Measurements from ENCODE around the gene LMO4. TPM values are rescaled to one million over a fixed set of nuclear protein-coding genes. Genes with fewer than 3 reads are reported as not detected.

LMO4 gene
- total and polyA plus RNA-seq, 2 of the 13 experiments (the other 11 are each of a cell fraction or from before 2014, with no cell fraction given), result 19.3 to 49.9 TPM

DNA sequence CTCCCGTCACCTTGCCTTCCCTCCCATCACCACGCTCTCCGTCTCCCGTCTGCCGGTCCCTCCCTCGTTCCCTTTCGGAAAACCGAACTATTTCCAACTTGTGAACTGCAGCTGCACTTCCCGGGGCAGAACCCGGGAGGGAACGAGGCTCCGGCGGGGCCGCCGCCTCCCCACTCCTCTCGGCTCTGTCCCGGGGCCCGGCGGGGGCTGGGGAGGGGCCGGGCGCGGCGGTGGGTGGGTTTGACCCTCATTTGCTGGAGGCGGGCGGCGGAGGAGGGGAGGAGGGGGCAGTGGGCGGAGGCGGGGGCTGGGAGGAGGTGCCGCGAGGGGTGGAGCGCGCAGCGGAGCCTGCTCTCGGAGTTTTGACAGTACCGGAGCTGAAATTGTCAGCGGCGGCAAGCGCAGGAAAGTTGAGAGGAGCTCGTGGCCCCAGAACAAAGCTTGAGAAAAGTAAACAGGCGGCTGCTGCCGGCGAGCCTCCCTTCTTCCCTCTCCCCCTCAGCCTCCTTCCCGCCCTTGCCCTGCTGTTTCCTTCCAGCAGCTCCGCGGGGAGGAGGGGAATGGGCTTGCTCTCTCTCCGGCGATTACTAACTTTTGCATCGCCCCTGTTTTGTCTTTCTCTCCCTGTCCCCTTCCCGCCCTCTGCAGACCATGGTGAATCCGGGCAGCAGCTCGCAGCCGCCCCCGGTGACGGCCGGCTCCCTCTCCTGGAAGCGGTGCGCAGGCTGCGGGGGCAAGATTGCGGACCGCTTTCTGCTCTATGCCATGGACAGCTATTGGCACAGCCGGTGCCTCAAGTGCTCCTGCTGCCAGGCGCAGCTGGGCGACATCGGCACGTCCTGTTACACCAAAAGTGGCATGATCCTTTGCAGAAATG, 2.9 kb downstream of the LMO4 start:
- ChIA-PET POLR2A (interaction anchor here (1.0 to 2.5 kb wide), 3 partner anchors 464 to 844 kb away, joined by 3 to 14 read pairs (median 4); no protein-coding TSS in a partner anchor), CTCF (ENCODE audit: low intra/inter-chr PET ratio, low total read pairs) (no interaction called here)
- peaks cover 49% of the 10 kb centered on the region for H3K4me1 ChIP-seq (ENCODE audit: insufficient read depth, low read length)
- WGBS (ENCODE audit: low lambda C conversion rate), result 6% methylated on average over 51 of the region's 65 CpGs
- H3K27ac ChIP-seq (ENCODE audit: extremely low read length, insufficient read depth, low read length), result peak overlapping the region; percentile 63
- peak overlapping the region; percentile 67 to 87 (median 80) for H3K4me3 ChIP-seq (replicated peaks in 1 of 3; ENCODE audit: insufficient read depth in 1 of 3, low read depth in 2 of 3, low read length in 3 of 3)
- peaks cover 0 to 6% of the 10 kb centered on the region in 2 experiments; a peak in 2 of 5 replicates for H3K27me3 ChIP-seq (ENCODE audit: control insufficient read depth in 1 of 2, insufficient read depth in 2 of 2, low read length in 2 of 2)
- H3K9ac ChIP-seq (ENCODE audit: insufficient read depth, low read depth, low read length), result peak overlapping the region; percentile 49; the same call in 1 of the 2 replicates
- H3K79me2 ChIP-seq (ENCODE audit: insufficient read depth, low read length), result peaks cover 19% of the 10 kb centered on the region
- in situ Hi-C loops (cut with HindIII; ENCODE audit: extremely low pct_ligation_motif_present, low pct_unique_long_range_greater_than_20kb), result loop anchor here (25.0 kb wide), 1 partner anchor 631 kb away; no protein-coding TSS in a partner anchor
- ATAC-seq, result peak; percentile 21
- BruUV-seq (replicated peaks), result no TSS peak
- peak; percentile 55 for DNase-seq (ENCODE audit: low spot score)
- no peaks in the 10 kb centered on the region for H3K9me3 ChIP-seq (ENCODE audit: low read length)
- H2AFZ ChIP-seq (ENCODE audit: low read length), result no peak overlapping the region
- H3K36me3 ChIP-seq (replicated peaks in 1 of 2; ENCODE audit: control insufficient read depth in 1 of 2, insufficient read depth in 2 of 2, low read length in 2 of 2), result no peaks in the 10 kb centered on the region; a peak in 1 of 5 replicates
- intact Hi-C loops (cut with micrococcal nuclease; ENCODE audit: unreplicated experiment), result loop anchor here (5.0 kb wide), 1 partner anchor 456 kb away; no protein-coding TSS in a partner anchor
- peak; percentile 58 for FAIRE-seq
- peaks cover 10% of the 10 kb centered on the region; the same call in 1 of the 2 replicates for H4K20me1 ChIP-seq (ENCODE audit: insufficient read depth, low read length)
- H3K4me2 ChIP-seq (ENCODE audit: low read depth, low read length), result peak overlapping the region; percentile 94
- TF ChIP-seq YY1 (IDR thresholded peaks at IDR 0.05; ENCODE audit: insufficient read depth, insufficient replicate concordance, low read depth, low read length) (no peak), ZNF337 (CRISPR knock-in tag; IDR thresholded peaks at IDR 0.05; ENCODE audit: borderline replicate concordance, low read depth) (no peak), TOE1 (CRISPR knock-in tag; IDR thresholded peaks at IDR 0.05) (no peak), PRMT3 (CRISPR knock-in tag; IDR thresholded peaks at IDR 0.05; ENCODE audit: borderline replicate concordance, low read depth) (no peak), CCDC6 (CRISPR knock-in tag; IDR thresholded peaks at IDR 0.05) (no peak), MXD4 (CRISPR knock-in tag; IDR thresholded peaks at IDR 0.05) (no peak), KDM3A (CRISPR knock-in tag; IDR thresholded peaks at IDR 0.05; ENCODE audit: low read depth) (no peak), GATAD1 (CRISPR knock-in tag; IDR thresholded peaks at IDR 0.05) (no peak), HNRNPH1 (optimal IDR thresholded peaks at IDR 0.05; ENCODE audit: low read depth, low read length) (no peak), NAIF1 (CRISPR knock-in tag; IDR thresholded peaks at IDR 0.05; ENCODE audit: borderline replicate concordance) (no peak), HMG20B (CRISPR knock-in tag; conservative IDR thresholded peaks at IDR 0.05) (no peak), SP1 (IDR thresholded peaks at IDR 0.05) (no peak), SP1 (CRISPR knock-in tag; IDR thresholded peaks at IDR 0.05) (no peak), ZNF296 (CRISPR knock-in tag; conservative IDR thresholded peaks at IDR 0.05) (no peak), KAT2B (IDR thresholded peaks at IDR 0.05; ENCODE audit: borderline replicate concordance, low read depth, low read length) (no peak), GTF2F1 (IDR thresholded peaks at IDR 0.05; ENCODE audit: low read length) (no peak), MEIS2 (CRISPR knock-in tag; IDR thresholded peaks at IDR 0.05) (no peak), SALL1 (CRISPR knock-in tag; IDR thresholded peaks at IDR 0.05) (peak; percentile 22; the same call in 1 of the 2 replicates), ATRX (CRISPR knock-in tag; IDR thresholded peaks at IDR 0.05; ENCODE audit: borderline replicate concordance) (no peak)
- TF ChIP-seq, protein P1, sequence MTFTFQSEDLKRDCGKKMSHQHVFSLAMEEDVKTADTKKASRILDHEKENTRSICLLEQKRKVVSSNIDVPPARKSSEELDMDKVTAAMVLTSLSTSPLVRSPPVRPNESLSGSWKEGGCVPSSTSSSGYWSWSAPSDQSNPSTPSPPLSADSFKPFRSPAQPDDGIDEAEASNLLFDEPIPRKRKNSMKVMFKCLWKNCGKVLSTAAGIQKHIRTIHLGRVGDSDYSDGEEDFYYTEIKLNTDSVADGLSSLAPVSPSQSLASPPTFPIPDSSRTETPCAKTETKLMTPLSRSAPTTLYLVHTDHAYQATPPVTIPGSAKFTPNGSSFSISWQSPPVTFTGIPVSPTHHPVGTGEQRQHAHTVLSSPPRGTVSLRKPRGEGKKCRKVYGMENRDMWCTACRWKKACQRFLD (CRISPR knock-in tag; IDR thresholded peaks at IDR 0.05; ENCODE audit: borderline replicate concordance), result no peak
- TF ChIP-seq, protein P2, sequence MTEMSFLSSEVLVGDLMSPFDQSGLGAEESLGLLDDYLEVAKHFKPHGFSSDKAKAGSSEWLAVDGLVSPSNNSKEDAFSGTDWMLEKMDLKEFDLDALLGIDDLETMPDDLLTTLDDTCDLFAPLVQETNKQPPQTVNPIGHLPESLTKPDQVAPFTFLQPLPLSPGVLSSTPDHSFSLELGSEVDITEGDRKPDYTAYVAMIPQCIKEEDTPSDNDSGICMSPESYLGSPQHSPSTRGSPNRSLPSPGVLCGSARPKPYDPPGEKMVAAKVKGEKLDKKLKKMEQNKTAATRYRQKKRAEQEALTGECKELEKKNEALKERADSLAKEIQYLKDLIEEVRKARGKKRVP (CRISPR knock-in tag; IDR thresholded peaks at IDR 0.05), result no peak
- TF ChIP-seq, protein P3, sequence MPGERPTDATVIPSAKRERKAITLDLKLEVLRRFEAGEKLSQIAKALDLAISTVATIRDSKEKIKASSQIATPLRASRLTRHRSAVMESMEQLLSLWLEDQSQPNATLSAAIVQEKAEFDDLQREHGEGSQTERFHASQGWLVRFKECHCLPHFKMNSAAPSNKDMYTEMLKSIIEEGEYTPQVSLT (CRISPR knock-in tag; IDR thresholded peaks at IDR 0.05; ENCODE audit: borderline replicate concordance, low read depth), result no peak
